Ishikawa (cell line): Measurements from ENCODE around the gene SEMA4A.

Experiments used
- CEBPB ChIP-seq: IDR thresholded peaks from 2 replicates; pipeline ENCODE4 v1.6.1; 2012
- EGR1 ChIP-seq: IDR thresholded peaks from 2 replicates; pipeline ENCODE4 v1.6.1; 2012
- EP300 ChIP-seq: IDR thresholded peaks from 2 replicates; pipeline ENCODE4 v1.6.1; 2012; ENCODE audit warnings: borderline replicate concordance
- MAX ChIP-seq: IDR thresholded peaks from 2 replicates; pipeline ENCODE4 v1.6.1; 2012
- REST ChIP-seq: IDR thresholded peaks from 2 replicates; pipeline ENCODE4 v1.6.1; 2012; ENCODE audit warnings: low read depth, mild to moderate bottlenecking
- TAF1 ChIP-seq: IDR thresholded peaks from 2 replicates; pipeline ENCODE4 v1.6.1; 2012; ENCODE audit warnings: low read depth, mild to moderate bottlenecking
- USF1 ChIP-seq: IDR thresholded peaks from 2 replicates; pipeline ENCODE4 v1.6.1; 2012
- YY1 ChIP-seq: IDR thresholded peaks from 2 replicates; pipeline ENCODE4 v1.6.1; 2012; ENCODE audit warnings: low read depth

GRCh38 chr1:156211243-156211642 is 57.9 kb downstream of the SEMA4A start:
- TF ChIP-seq YY1: no peak
- no peak for TF ChIP-seq EP300
- TF ChIP-seq CEBPB: no peak
- no peak for TF ChIP-seq EGR1
- no peak for TF ChIP-seq TAF1
- no peak for TF ChIP-seq MAX
- TF ChIP-seq REST: no peak
- no peak for TF ChIP-seq USF1
